ENCODE measurements around the gene WDR70. TPM values are rescaled to one million over a fixed set of nuclear protein-coding genes. Genes with fewer than 3 reads are reported as not detected.

Gene WDR70
- total RNA-seq, 1 donor from 2014 or later = 31.3 TPM

GRCh38 chr5:37710965-37711364, 331.8 kb downstream of the WDR70 start:
- no peaks in the 10 kb centered on the region for H3K36me3 ChIP-seq (ENCODE audit: insufficient read depth, low read length)
- no peaks in the 10 kb centered on the region for H4K20me1 ChIP-seq (ENCODE audit: insufficient read depth, low read length)
- H3K9me3 ChIP-seq (ENCODE audit: insufficient read depth, low read depth, low read length) = no peaks in the 10 kb centered on the region
- H2AFZ ChIP-seq (ENCODE audit: low read depth, low read length) = no peak overlapping the region
- peaks cover 19% of the 10 kb centered on the region for H3K4me1 Mint-ChIP-seq (ENCODE audit: low read depth, unreplicated experiment)
- no peak overlapping the region for H3K4me3 Mint-ChIP-seq (ENCODE audit: unreplicated experiment)
- H3K36me3 Mint-ChIP-seq (ENCODE audit: low read depth, unreplicated experiment) = no peaks in the 10 kb centered on the region
- H3K27me3 ChIP-seq (ENCODE audit: insufficient read depth, low read length) = no peaks in the 10 kb centered on the region
- peaks cover 3% of the 10 kb centered on the region for H3K4me1 ChIP-seq (ENCODE audit: insufficient read depth, low read length)
- no peak overlapping the region for H3K9ac ChIP-seq (ENCODE audit: low read length)
- DNase-seq (ENCODE audit: low read depth) (peak; percentile 14), FAIRE-seq (peak; percentile 37)
- H3K9me3 Mint-ChIP-seq (ENCODE audit: unreplicated experiment) = no peaks in the 10 kb centered on the region
- H3K4me3 ChIP-seq (ENCODE audit: insufficient read depth, low read depth, low read length) = no peak overlapping the region
- no peak overlapping the region for H3K27ac ChIP-seq (ENCODE audit: low read depth, low read length)
- H3K4me2 ChIP-seq (ENCODE audit: low read length) = no peak overlapping the region
- H3K27me3 Mint-ChIP-seq (ENCODE audit: low read depth, unreplicated experiment) = no peaks in the 10 kb centered on the region
- TF ChIP-seq EZH2 (IDR thresholded peaks at IDR 0.05; ENCODE audit: insufficient read depth, low read length) = no peak
- TF ChIP-seq CTCF (IDR thresholded peaks at IDR 0.05; ENCODE audit: insufficient read depth, low read depth, low read length) = no peak
- no peaks in the 10 kb centered on the region for H3K79me2 ChIP-seq (ENCODE audit: insufficient read depth, low read length)
- no peak overlapping the region for H3K27ac Mint-ChIP-seq (ENCODE audit: unreplicated experiment)

- H3K9me3 Mint-ChIP-seq (ENCODE audit: unreplicated experiment) = no peaks in the 10 kb centered on the region
- no peaks in the 10 kb centered on the region for H4K20me1 ChIP-seq (ENCODE audit: insufficient read depth, low read length)
- FAIRE-seq = no peak
- no peak overlapping the region for H3K9ac ChIP-seq (ENCODE audit: low read length)
- H3K27ac ChIP-seq (ENCODE audit: low read depth, low read length) = no peak overlapping the region
- DNase-seq (ENCODE audit: low read depth) = no peak
- no peak overlapping the region for H3K4me3 ChIP-seq (ENCODE audit: insufficient read depth, low read depth, low read length)
- H3K79me2 ChIP-seq (ENCODE audit: insufficient read depth, low read length) = no peaks in the 10 kb centered on the region
- H3K36me3 Mint-ChIP-seq (ENCODE audit: low read depth, unreplicated experiment) = no peaks in the 10 kb centered on the region
- no peak overlapping the region for H3K27ac Mint-ChIP-seq (ENCODE audit: unreplicated experiment)
- peaks cover 13% of the 10 kb centered on the region for H3K4me1 ChIP-seq (ENCODE audit: insufficient read depth, low read length)
- H3K4me2 ChIP-seq (ENCODE audit: low read length) = no peak overlapping the region
- H3K9me3 ChIP-seq (ENCODE audit: insufficient read depth, low read depth, low read length) = no peaks in the 10 kb centered on the region
- no peaks in the 10 kb centered on the region for H3K27me3 ChIP-seq (ENCODE audit: insufficient read depth, low read length)
- H3K27me3 Mint-ChIP-seq (ENCODE audit: low read depth, unreplicated experiment) = no peaks in the 10 kb centered on the region
- H3K4me3 Mint-ChIP-seq (ENCODE audit: unreplicated experiment) = no peak overlapping the region
- peaks cover 32% of the 10 kb centered on the region for H3K4me1 Mint-ChIP-seq (ENCODE audit: low read depth, unreplicated experiment)
- H3K36me3 ChIP-seq (ENCODE audit: insufficient read depth, low read length) = no peaks in the 10 kb centered on the region
- TF ChIP-seq CTCF (IDR thresholded peaks at IDR 0.05; ENCODE audit: insufficient read depth, low read depth, low read length) (no peak), EZH2 (IDR thresholded peaks at IDR 0.05; ENCODE audit: insufficient read depth, low read length) (no peak)
- H2AFZ ChIP-seq (ENCODE audit: low read depth, low read length) = no peak overlapping the region
These were observed 333.6 kb downstream of the WDR70 start for GRCh38 chr5:37712750-37713149.

GRCh38 chr5:37714756-37715155, 335.6 kb downstream of the WDR70 start:
- no peak for TF ChIP-seq EZH2 (IDR thresholded peaks at IDR 0.05; ENCODE audit: insufficient read depth, low read length)
- TF ChIP-seq CTCF (IDR thresholded peaks at IDR 0.05; ENCODE audit: insufficient read depth, low read depth, low read length) = no peak
- no peak for DNase-seq (ENCODE audit: low read depth)
- Histone ChIP-seq H3K4me2 (ENCODE audit: low read length) (no peak overlapping the region), H3K4me3 (ENCODE audit: insufficient read depth, low read depth, low read length) (no peak overlapping the region), H3K9me3 (ENCODE audit: insufficient read depth, low read depth, low read length) (no peaks in the 10 kb centered on the region), H4K20me1 (ENCODE audit: insufficient read depth, low read length) (no peaks in the 10 kb centered on the region), H3K4me1 (ENCODE audit: insufficient read depth, low read length) (peaks cover 22% of the 10 kb centered on the region), H3K36me3 (ENCODE audit: insufficient read depth, low read length) (no peaks in the 10 kb centered on the region), H3K27ac (ENCODE audit: low read depth, low read length) (no peak overlapping the region), H3K9ac (ENCODE audit: low read length) (no peak overlapping the region), H2AFZ (ENCODE audit: low read depth, low read length) (no peak overlapping the region), H3K27me3 (ENCODE audit: insufficient read depth, low read length) (no peaks in the 10 kb centered on the region), H3K79me2 (ENCODE audit: insufficient read depth, low read length) (no peaks in the 10 kb centered on the region)
- H3K27ac Mint-ChIP-seq (ENCODE audit: unreplicated experiment) = no peak overlapping the region
- H3K36me3 Mint-ChIP-seq (ENCODE audit: low read depth, unreplicated experiment) = no peaks in the 10 kb centered on the region
- no peak for FAIRE-seq
- H3K27me3 Mint-ChIP-seq (ENCODE audit: low read depth, unreplicated experiment) = no peaks in the 10 kb centered on the region
- H3K9me3 Mint-ChIP-seq (ENCODE audit: unreplicated experiment) = no peaks in the 10 kb centered on the region
- peaks cover 47% of the 10 kb centered on the region for H3K4me1 Mint-ChIP-seq (ENCODE audit: low read depth, unreplicated experiment)
- no peak overlapping the region for H3K4me3 Mint-ChIP-seq (ENCODE audit: unreplicated experiment)

Data from astrocyte (in vitro differentiated cells and primary cell).